ENCODE results near the gene CPEB4. TPM values are rescaled to one million over a fixed set of nuclear protein-coding genes. Genes with fewer than 3 reads are reported as not detected.

The CPEB4 gene
- 27.9 and 38.3 TPM in 2 replicates for total RNA-seq

DNA sequence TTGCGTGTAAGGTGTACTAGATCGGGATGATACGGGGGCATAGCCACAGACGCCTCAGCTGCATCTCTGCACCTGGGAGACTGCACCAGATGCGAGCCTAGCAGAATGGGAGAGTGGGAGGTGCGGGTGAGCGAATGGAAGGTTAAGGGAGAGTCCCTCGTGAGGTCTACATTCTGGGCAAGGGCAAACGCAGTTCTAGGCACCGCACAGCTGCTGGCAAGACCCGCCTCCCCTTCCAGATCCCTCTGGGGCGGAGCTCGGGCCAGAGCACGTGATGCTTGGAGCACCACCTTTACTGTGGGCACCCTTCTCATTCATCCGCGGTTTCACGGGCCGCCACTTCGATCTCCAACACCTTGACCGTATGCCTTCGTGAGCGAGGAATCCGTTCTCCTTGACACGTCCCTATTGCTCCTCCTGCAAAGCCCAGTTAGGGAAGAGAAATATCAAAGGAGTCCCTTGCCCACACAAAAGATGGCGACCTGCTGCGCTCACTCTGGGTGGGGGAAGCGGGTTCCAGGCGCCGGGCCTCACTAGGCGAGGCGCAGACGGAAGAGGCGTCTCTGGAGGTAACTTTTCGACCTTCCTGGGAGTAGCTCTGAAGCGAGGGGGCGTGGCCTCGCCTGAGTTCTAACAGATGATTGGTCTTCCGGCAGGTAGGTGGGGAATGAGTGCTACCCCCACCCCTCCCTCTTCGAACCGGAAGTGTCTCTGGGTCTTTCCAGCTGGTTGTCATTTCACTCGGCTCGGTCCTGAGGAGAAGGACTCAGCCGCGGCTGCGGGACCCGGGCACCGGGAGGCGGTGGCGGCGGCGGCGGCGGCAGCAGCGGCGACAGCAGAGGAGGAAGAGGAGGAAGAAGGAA lies at the start of gene CPEB4:
TSS of gene CPEB4 (plus strand) at position 740 of the 863 bp plus-strand sequence. CDS start 1,385 bp downstream, outside the sequence.
- TF ChIP-seq, protein P1, sequence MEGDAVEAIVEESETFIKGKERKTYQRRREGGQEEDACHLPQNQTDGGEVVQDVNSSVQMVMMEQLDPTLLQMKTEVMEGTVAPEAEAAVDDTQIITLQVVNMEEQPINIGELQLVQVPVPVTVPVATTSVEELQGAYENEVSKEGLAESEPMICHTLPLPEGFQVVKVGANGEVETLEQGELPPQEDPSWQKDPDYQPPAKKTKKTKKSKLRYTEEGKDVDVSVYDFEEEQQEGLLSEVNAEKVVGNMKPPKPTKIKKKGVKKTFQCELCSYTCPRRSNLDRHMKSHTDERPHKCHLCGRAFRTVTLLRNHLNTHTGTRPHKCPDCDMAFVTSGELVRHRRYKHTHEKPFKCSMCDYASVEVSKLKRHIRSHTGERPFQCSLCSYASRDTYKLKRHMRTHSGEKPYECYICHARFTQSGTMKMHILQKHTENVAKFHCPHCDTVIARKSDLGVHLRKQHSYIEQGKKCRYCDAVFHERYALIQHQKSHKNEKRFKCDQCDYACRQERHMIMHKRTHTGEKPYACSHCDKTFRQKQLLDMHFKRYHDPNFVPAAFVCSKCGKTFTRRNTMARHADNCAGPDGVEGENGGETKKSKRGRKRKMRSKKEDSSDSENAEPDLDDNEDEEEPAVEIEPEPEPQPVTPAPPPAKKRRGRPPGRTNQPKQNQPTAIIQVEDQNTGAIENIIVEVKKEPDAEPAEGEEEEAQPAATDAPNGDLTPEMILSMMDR (IDR thresholded peaks at IDR 0.05; ENCODE audit: insufficient read depth, low read length, severe bottlenecking) = no peak
- no peaks in the 10 kb centered on the region for H3K27me3 ChIP-seq (ENCODE audit: control insufficient read depth, insufficient read depth, low read length)
- no peaks in the 10 kb centered on the region for H3K36me3 ChIP-seq (ENCODE audit: control insufficient read depth, insufficient read depth, low read length)
- peak; percentile 75 for FAIRE-seq
- peak within 1 kb of the TSS; percentile 71 for H3K4me3 ChIP-seq (ENCODE audit: low read depth, low read length)
- DNase-seq (ENCODE audit: low read depth) = peak; percentile 96

DNA sequence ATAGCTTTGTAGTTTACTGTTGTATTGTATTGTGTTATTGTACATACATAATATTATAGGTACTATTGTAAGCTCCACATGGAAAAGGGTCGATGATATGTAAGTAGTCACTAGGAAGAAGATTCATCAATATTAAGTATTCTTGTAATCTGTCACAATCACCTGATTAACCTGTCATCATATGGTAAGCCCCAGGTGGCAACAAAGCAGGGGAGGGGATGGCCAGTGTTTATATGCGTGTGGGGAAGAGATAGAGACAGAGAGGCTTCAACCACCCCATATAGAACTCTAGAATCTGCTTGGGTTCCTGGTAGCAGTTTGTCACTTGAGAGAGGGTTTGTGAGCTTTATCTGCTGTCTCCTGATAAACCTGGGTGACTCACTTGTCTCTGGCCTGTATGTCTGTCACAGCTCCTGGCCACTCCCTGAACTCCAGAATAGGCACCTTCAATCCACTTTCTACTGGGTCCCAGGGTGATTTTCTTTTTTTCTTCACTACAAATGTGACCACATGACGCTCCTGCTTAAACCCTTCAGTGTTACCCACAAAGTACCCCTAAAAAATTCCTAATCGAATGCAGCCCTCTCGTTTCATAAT lies 48.9 kb upstream of the CPEB4 start:
- Histone ChIP-seq H3K4me3 (ENCODE audit: low read depth, low read length) (no peak overlapping the region), H3K36me3 (ENCODE audit: control insufficient read depth, insufficient read depth, low read length) (no peaks in the 10 kb centered on the region), H3K27me3 (ENCODE audit: control insufficient read depth, insufficient read depth, low read length) (no peaks in the 10 kb centered on the region)
- FAIRE-seq (no peak), DNase-seq (ENCODE audit: low read depth) (no peak)
- TF ChIP-seq, protein P1 (IDR thresholded peaks at IDR 0.05; ENCODE audit: insufficient read depth, low read length, severe bottlenecking) = no peak

DNA sequence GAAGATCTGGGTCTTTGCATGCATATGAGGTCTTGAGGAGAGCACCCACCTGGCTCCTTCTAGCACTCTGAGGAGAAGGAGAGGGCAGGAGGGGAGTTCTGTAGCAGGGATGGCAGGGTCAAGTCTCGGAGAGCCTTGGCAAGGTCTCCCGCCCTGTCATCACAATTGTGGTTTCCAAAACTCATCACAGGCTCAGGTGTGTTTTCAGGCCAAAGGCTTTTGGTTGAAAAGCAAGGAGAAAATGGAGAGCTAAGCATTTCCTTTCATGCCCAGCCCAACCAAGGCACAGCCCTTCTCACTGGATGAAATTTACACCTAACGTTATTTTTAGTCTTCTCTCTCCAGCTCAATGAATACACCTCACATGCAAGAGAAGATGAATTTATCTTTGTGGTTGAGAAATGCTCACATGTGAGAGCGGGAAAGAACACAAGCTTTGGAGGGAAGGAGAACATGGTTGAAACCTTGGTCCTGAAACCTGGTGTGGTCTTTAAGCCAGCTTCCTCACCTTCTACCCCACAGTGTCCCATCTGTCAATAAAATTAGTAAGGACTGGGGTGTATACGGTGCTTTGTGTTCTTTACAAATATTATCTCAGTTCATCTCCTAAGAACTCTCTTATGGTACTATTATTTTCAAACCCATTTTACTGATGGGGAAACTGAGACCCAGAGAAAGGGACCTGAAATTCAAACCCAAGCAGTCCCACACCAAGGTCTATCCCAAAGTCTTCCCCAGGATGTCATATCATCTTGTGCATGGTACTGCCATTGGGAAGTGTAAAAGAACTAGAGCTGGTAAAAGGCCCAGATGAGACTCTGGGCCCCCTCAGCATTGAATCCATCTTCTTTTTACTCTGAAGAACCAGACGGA lies 47.8 kb upstream of the CPEB4 start:
- no peak for FAIRE-seq

DNA sequence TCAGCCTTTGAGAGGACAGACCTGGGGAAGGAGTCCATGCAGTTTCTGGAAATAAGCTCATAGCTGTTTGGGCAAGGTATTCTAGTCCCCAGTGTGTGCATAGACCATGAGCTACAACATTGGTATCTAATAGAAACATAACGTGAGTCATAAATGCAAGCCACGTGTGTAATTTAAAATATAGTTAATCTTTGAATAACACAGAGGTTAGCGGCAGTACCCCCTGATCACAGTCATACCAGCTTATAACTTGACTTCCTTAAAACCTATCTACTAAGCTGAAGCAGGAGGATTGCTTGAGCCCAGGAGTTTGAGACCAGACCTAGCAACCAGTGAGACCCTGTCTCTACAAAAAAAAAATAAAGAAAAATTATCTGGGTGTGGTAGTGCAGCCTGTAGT lies 46.4 kb upstream of the CPEB4 start:
- DNase-seq (ENCODE audit: low read depth) = no peak
- Histone ChIP-seq H3K27me3 (ENCODE audit: control insufficient read depth, insufficient read depth, low read length) (no peaks in the 10 kb centered on the region), H3K4me3 (ENCODE audit: low read depth, low read length) (no peak overlapping the region), H3K36me3 (ENCODE audit: control insufficient read depth, insufficient read depth, low read length) (no peaks in the 10 kb centered on the region)
- TF ChIP-seq, protein P1 (IDR thresholded peaks at IDR 0.05; ENCODE audit: insufficient read depth, low read length, severe bottlenecking) = no peak
- no peak for FAIRE-seq

More for the DNA sequence above, 47.8 kb upstream of the CPEB4 start:
- no peak for DNase-seq (ENCODE audit: low read depth)
- no peak overlapping the region for H3K4me3 ChIP-seq (ENCODE audit: low read depth, low read length)
- no peaks in the 10 kb centered on the region for H3K36me3 ChIP-seq (ENCODE audit: control insufficient read depth, insufficient read depth, low read length)
- no peaks in the 10 kb centered on the region for H3K27me3 ChIP-seq (ENCODE audit: control insufficient read depth, insufficient read depth, low read length)
- TF ChIP-seq, protein P1 (IDR thresholded peaks at IDR 0.05; ENCODE audit: insufficient read depth, low read length, severe bottlenecking) = no peak

DNA sequence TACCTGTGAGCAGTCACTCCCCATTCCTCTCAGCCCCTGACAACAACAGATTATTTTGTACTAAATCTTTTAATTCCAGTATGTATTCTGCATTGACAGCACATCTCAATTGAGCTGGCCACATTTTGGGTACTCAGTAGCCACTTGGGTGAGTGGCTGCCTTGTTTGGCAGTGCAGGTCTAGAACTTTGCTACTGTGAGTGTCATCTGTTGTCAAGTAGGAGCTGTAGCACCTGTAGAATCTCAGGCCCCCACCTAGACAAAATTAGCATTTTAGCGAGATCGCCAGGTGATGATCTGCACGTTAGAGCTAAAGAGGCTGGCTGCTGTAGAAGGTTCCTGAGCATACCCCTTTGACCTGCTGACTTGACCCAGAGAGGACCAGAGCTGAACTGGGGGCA lies 44.4 kb upstream of the CPEB4 start:
- DNase-seq (ENCODE audit: low read depth) = no peak
- Histone ChIP-seq H3K27me3 (ENCODE audit: control insufficient read depth, insufficient read depth, low read length) (no peaks in the 10 kb centered on the region), H3K4me3 (ENCODE audit: low read depth, low read length) (no peak overlapping the region), H3K36me3 (ENCODE audit: control insufficient read depth, insufficient read depth, low read length) (no peaks in the 10 kb centered on the region)
- TF ChIP-seq, protein P1 (IDR thresholded peaks at IDR 0.05; ENCODE audit: insufficient read depth, low read length, severe bottlenecking) = no peak
- FAIRE-seq = no peak

Measured in bronchial epithelial cell (primary cell).